SJCRH30 (cell line): ENCODE results near the gene SERPINA5. TPM values are rescaled to one million over a fixed set of nuclear protein-coding genes. Genes with fewer than 3 reads are reported as not detected.
"Not testable (repeated sequence)": the region's sequence is repeated elsewhere in the genome, so short reads cannot be mapped to it uniquely, and the experiment has no call there.

ENCODE experiments used
- DNase-seq, 2 experiments: peaks; one replicate each; pipeline ENCODE4 v3.0.0-alpha.2; 2015 to 2020
- H3K27ac ChIP-seq: fragments of 250-450 bp; sonication (Bioruptor Pico); 2 replicates; pipeline ENCODE4 v1.5.1; 2020; ENCODE audit warnings: mild to moderate bottlenecking, moderate library complexity
- H3K27me3 ChIP-seq: fragments of 250-450 bp; sonication (Bioruptor Pico); 2 replicates; pipeline ENCODE4 v1.5.1; 2020; ENCODE audit warnings: mild to moderate bottlenecking, moderate library complexity
- H3K36me3 ChIP-seq: fragments of 250-450 bp; sonication (Bioruptor Pico); 2 replicates; pipeline ENCODE4 v1.5.1; 2020; ENCODE audit warnings: mild to moderate bottlenecking, moderate library complexity
- H3K4me1 ChIP-seq: fragments of 250-450 bp; sonication (Bioruptor Pico); 2 replicates; pipeline ENCODE4 v1.5.1; 2020; ENCODE audit warnings: mild to moderate bottlenecking, moderate library complexity
- H3K4me3 ChIP-seq: fragments of 250-450 bp; sonication (Bioruptor Pico); 2 replicates; pipeline ENCODE4 v1.5.1; 2020; ENCODE audit warnings: mild to moderate bottlenecking, moderate library complexity
- H3K9me3 ChIP-seq: fragments of 250-450 bp; sonication (Bioruptor Pico); replicated peaks from 2 replicates; pipeline ENCODE4 v1.5.1; 2020; ENCODE audit warnings: mild to moderate bottlenecking, moderate library complexity
- total RNA-seq: library from RNA; depleted of rRNA; stranded (reverse); fragments of >200 nt; shearing (Covaris generic); gene quantifications from 2 replicates; pipeline ENCODE4 v1.2.3, GENCODE V29; 2014

Gene SERPINA5
- total RNA-seq, 1 experiment from 2014 or later = 0.14 TPM

DNA sequence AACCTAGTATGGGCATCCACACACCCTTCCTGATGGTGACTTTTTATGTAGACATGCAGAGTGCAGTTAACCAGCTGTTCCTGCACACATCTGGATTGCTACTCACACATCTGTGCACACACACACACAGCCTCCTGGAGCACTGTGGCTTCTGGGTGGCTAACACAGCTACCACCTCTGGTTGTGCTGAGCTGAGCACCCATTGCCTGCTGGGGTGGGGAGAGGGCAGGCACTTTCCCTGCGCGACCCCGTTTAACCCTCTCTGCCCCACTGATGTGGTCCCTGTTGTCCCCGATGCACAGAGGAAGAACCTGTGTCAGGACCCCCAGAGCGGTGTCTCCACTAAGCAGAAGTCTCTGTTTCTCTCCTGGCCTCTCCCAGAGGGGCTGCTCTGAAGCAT lies 16.6 kb downstream of the SERPINA5 start:
- no peak for DNase-seq

DNA sequence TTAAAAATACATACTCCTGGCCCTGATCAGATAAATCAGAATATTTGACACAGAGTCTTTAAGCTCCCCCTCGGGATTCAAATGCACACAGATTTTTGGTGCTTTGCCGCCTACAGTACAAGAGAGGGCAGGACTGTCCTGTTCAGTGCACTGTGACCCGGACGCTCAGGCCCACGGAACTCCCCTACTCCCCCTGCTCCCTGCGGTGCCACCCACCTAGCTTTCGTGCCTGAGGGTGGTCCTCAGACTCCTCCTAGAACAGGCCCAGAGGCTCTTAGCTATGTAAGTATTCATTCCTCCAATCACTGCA lies 17.2 kb downstream of the SERPINA5 start:
- Histone ChIP-seq H3K4me1 (peaks cover 6% of the 10 kb centered on the region; the same call in 1 of the 2 replicates), H3K4me3 (no peak overlapping the region), H3K36me3 (no peaks in the 10 kb centered on the region), H3K27ac (no peak overlapping the region), H3K9me3 (no peaks in the 10 kb centered on the region), H3K27me3 (no peaks in the 10 kb centered on the region)
- peak in 1 of 2 experiments; percentile 3 for DNase-seq

More for the DNA sequence above, 16.6 kb downstream of the SERPINA5 start:
- Histone ChIP-seq H3K4me3 (no peak overlapping the region), H3K27me3 (no peaks in the 10 kb centered on the region), H3K4me1 (peaks cover 6% of the 10 kb centered on the region; the same call in 1 of the 2 replicates), H3K36me3 (no peaks in the 10 kb centered on the region), H3K27ac (no peak overlapping the region), H3K9me3 (no peaks in the 10 kb centered on the region)

DNA sequence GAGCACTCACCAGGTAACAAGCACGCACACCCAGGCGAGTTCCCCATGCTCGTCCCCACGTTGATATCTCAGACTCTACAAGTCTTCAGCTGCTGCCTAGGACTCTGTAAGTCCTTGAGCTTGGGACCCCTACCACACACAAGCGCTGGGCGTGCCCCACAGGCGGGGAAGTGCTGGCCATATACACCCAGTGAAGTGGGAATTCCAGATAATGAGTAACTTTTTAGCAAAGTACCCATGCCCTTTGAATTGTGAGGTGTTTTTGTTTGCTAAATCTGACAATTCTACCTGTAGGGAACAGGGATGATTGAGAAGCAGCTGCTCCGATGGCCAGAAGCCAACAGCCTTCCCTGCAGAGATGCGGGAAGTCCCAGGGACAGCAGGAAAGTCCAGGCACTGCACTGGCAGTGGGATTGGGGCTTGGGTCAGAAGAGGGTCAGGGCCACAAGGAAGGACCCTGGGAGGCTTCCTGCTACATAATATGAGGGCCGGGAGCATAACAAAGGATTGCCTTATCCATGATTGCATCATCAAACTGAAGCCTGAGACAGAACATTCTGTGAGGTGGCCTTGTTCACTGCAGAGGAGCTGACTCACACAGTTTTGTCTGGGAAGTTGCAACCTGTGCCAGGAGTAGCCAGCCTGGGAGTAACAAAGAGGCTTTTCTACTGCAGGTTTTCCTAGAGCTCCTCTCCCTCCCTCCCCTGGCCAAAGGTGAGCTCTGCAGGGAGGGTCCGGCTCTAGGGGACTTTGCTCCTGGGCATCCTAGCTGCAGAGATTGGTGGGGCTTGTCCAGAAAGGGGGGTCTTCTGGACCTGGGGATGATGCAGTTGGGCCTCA lies 17.8 kb downstream of the SERPINA5 start:
- no peak overlapping the region for H3K4me3 ChIP-seq
- peaks cover 6% of the 10 kb centered on the region; the same call in 1 of the 2 replicates for H3K4me1 ChIP-seq
- H3K9me3 ChIP-seq = no peaks in the 10 kb centered on the region
- no peaks in the 10 kb centered on the region for H3K36me3 ChIP-seq
- H3K27ac ChIP-seq = peak overlapping the region; percentile 14; the same call in 1 of the 2 replicates
- no peaks in the 10 kb centered on the region for H3K27me3 ChIP-seq
- DNase-seq = peak; percentile 22 to 60

DNA sequence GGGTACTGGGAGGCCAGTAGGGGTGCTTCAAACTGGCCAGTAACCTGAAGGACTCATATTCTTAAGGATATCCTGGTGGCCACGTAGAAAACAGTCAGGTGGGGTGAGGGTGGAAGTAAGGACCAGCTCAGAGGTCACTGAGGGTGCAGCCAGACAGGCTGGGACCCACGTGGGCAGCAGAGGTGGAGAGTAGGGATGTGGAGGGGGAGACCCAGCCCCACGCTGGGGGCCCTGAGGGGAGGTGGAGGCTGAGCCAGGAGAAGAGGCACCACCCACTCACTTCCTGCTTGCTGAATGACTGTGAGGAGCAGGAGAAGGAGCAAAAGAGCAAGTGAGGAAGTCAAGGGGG lies 18.4 kb downstream of the SERPINA5 start:
- no peaks in the 10 kb centered on the region for H3K27me3 ChIP-seq
- no peak for DNase-seq
- no peaks in the 10 kb centered on the region for H3K9me3 ChIP-seq
- H3K4me3 ChIP-seq = no peak overlapping the region
- H3K27ac ChIP-seq = peak overlapping the region; percentile 14; the same call in 1 of the 2 replicates
- no peaks in the 10 kb centered on the region for H3K36me3 ChIP-seq
- H3K4me1 ChIP-seq = peaks cover 6% of the 10 kb centered on the region; the same call in 1 of the 2 replicates

DNA sequence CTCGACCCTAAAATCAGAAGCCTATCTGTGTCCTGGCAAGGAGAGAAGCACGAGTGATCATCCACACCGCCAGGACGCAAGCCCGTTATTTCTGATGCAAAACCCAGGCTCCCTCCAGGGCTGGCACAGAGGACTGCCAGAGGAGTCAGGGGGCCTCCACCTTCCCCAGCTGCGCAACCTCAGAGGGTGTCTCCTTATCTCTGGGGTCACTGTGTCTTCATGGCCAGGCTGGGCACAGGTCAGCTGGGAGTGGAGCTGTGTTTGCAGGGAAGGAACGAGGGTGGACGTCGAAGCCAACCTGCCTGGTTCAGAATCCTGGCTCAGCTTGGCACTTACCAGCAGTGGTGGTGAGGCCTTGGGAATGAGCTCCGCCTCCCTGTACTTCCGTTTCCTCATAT lies 18.9 kb downstream of the SERPINA5 start:
- DNase-seq = no peak
- Histone ChIP-seq H3K36me3 (no peaks in the 10 kb centered on the region), H3K4me3 (no peak overlapping the region), H3K27ac (no peak overlapping the region), H3K9me3 (no peaks in the 10 kb centered on the region), H3K27me3 (no peaks in the 10 kb centered on the region), H3K4me1 (peaks cover 6% of the 10 kb centered on the region; the same call in 1 of the 2 replicates)

DNA sequence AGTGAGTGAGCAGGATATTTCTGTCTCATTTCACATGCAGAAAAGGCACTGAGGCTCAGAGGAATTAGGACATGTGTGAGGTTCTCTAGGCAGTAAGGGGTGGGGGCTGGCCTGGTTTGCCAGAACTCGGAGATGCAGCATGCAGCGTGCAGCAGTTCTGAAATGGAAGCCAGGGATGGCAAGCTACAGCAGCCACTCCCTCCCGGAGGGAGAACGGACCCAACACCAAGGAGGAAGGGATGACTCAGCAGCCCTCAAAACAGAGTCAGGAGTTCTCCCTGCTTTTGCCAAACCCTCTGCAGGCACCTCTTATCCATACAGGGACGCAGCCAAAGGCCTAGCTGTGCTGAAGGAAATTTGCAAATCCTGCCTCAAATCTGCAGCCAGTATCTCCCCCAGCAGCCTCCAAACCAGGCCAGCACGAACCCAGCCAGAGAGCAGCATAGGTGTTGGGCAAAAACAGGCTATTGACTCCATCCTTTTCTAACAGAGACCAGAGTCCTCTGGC lies 20.7 kb downstream of the SERPINA5 start:
- DNase-seq = no peak
- Histone ChIP-seq H3K9me3 (no peaks in the 10 kb centered on the region), H3K4me1 (peaks cover 6% of the 10 kb centered on the region; the same call in 1 of the 2 replicates), H3K36me3 (no peaks in the 10 kb centered on the region), H3K27me3 (no peaks in the 10 kb centered on the region), H3K4me3 (no peak overlapping the region), H3K27ac (no peak overlapping the region)

DNA sequence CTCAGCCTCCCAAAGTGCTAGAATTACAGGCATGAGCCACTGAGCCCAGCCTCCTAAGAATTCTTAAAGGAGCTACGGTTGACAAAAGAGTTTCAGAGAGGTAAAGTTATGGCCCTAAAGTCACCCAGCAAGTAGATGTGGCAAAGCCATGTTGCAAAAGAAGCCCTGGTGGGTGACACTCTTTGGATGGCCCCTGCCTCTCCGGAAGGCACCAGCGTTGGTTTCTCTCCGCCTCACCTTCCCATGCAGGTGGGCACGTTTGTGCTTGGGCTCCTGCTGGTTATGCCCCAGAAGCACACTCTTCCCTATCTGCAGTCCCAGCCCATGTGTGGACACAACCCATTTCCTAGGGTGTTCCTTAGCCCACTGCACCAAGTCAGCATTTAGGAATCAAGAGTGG lies 21.5 kb downstream of the SERPINA5 start:
- no peaks in the 10 kb centered on the region for H3K27me3 ChIP-seq
- no peak for DNase-seq
- H3K27ac ChIP-seq = no peak overlapping the region
- no peak overlapping the region for H3K4me3 ChIP-seq
- H3K4me1 ChIP-seq = peaks cover 6% of the 10 kb centered on the region; the same call in 1 of the 2 replicates
- no peaks in the 10 kb centered on the region for H3K36me3 ChIP-seq
- H3K9me3 ChIP-seq = no peaks in the 10 kb centered on the region

DNA sequence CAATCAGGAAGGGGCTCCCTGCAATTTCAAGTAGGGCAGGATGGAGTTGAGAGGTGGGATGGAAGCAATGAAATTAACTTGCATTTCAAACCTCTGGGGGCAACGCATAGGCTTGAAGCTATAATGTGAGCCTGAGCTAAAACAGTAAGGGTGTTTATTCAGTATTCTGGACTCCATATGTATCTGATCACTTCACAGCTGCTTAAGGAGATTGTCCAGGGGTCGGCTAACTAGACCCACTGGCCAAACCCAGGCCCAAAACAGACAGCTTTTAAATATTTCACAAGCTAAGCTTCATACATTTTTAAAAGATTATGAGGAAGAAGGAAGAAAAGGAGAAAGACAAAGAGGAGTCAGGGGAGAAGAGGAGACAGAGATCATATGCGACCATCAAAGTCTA lies 24.1 kb downstream of the SERPINA5 start:
- Histone ChIP-seq H3K4me3 (no peak overlapping the region), H3K4me1 (no peaks in the 10 kb centered on the region), H3K36me3 (no peaks in the 10 kb centered on the region), H3K27ac (no peak overlapping the region), H3K9me3 (no peaks in the 10 kb centered on the region), H3K27me3 (no peaks in the 10 kb centered on the region)
- no peak for DNase-seq

DNA sequence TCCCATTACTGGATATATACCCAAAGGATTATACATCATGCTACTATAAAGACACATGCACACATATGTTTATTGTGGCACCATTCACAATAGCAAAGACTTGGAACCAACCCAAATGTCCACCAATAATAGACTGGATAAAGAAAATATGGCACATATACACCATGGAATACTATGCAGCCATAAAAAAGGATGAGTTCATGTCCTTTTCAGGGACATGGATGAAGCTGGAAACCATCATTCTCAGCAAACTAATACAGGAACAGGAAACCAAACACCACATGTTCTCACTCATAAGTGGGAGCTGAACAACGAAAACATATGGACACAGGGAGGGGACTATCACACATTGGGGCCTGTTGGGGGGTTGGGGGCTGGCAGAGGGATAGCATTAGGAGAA lies 27.7 kb downstream of the SERPINA5 start:
- DNase-seq, H3K9me3 ChIP-seq, H3K4me1 ChIP-seq, H3K27me3 ChIP-seq, H3K36me3 ChIP-seq, H3K27ac ChIP-seq, H3K4me3 ChIP-seq: not testable (repeated sequence)

DNA sequence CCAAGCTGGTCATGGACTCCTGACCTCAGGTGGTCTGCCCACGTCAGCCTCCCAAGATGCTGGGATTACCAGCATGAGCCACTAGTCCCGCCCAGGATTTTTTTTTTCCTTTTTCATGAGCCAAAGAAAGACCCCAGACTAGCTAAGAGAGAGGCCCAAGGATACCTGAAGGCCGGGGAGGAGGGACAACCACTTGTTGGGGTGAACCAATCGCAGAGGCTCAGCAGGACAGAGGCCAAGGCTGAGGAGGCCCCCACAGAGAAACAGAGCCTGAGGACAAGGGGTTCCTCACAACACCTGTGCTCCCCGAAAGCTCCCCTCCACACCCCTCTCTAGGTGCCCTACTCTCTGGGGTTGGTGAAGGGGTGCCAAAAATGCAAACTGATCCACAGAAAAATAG lies 30.0 kb downstream of the SERPINA5 start:
- DNase-seq = no peak
- Histone ChIP-seq H3K4me3 (no peak overlapping the region), H3K27me3 (no peaks in the 10 kb centered on the region), H3K36me3 (no peaks in the 10 kb centered on the region), H3K4me1 (no peaks in the 10 kb centered on the region), H3K27ac (no peak overlapping the region), H3K9me3 (no peaks in the 10 kb centered on the region)

DNA sequence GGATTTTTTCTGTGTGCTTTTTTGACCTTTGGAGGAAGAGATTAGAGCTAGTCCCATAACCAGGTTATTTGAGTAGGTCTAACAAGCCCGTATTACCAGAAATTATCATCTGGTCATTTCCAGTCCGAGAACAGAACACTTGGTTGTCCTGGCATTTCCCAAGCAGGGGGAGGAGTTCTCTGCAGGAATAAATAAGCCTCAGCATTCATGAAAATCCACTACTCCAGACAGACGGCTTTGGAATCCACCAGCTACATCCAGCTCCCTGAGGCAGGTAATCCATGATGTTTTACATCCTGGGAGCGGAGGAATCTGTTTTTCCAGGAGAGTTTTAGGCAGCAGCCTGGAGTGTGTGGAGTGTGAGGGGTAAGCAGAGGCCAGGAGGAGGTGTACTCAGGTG lies 30.9 kb downstream of the SERPINA5 start, which contains the start of gene SERPINA3:
TSS of gene SERPINA3 (plus strand) at position 218 of the 400 bp plus-strand sequence. CDS start 2,051 bp downstream, outside the sequence.
- no peaks in the 10 kb centered on the region for H3K9me3 ChIP-seq
- no peaks in the 10 kb centered on the region for H3K27me3 ChIP-seq
- H3K4me1 ChIP-seq = no peaks in the 10 kb centered on the region
- no peak within 1 kb of the TSS for H3K4me3 ChIP-seq
- no peaks in the 10 kb centered on the region for H3K36me3 ChIP-seq
- H3K27ac ChIP-seq = no peak within 1 kb of the TSS
- DNase-seq = no peak

DNA sequence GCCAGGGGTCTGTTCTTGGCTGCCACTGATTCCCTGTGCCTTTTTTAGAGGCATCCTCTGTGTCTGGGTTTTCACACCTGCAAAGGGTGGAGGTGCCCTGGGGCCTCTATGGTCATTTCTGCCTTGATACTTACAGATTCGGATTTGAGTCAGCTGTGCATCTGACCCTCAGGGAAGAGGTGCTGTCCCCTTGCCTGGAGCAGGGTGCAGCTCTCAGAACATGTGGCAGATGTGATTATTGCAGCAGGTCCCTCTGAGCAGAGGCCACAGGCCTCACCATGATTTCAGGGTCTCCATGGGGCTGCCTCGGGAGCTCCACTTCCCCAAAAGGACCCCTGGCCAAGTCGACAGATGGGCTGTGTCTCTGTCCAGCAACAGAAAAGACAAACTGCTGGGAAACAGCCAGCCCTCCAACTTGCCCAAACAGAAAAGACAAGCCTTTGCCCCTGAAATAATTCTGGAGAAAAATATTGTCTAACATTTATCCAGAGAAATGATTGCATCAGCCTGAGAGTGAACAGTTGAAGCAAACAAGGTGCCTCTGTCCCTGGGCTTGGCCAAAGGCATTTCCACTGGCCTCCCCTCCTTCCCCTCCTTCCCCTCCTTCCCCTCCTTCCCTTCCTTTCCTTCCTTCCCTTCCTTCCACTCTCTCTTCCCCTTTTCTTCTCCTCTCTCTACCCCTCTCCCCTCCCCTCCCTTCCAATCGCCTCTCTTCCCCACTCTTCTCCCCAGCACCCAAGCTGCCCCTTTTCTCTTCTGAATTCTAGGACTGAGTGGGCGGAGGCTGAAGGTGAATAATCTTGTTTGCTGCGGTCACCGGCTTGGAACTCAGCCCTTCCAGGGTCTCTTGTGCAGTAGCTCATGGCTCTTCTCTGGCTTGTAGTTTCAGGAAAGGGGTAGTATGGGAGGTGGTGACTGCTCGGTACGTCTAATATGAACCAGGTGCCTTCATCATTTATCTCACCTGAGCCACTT lies 31.6 kb downstream of the SERPINA5 start:
- no peak overlapping the region for H3K27ac ChIP-seq
- no peaks in the 10 kb centered on the region for H3K9me3 ChIP-seq
- no peak for DNase-seq

DNA sequence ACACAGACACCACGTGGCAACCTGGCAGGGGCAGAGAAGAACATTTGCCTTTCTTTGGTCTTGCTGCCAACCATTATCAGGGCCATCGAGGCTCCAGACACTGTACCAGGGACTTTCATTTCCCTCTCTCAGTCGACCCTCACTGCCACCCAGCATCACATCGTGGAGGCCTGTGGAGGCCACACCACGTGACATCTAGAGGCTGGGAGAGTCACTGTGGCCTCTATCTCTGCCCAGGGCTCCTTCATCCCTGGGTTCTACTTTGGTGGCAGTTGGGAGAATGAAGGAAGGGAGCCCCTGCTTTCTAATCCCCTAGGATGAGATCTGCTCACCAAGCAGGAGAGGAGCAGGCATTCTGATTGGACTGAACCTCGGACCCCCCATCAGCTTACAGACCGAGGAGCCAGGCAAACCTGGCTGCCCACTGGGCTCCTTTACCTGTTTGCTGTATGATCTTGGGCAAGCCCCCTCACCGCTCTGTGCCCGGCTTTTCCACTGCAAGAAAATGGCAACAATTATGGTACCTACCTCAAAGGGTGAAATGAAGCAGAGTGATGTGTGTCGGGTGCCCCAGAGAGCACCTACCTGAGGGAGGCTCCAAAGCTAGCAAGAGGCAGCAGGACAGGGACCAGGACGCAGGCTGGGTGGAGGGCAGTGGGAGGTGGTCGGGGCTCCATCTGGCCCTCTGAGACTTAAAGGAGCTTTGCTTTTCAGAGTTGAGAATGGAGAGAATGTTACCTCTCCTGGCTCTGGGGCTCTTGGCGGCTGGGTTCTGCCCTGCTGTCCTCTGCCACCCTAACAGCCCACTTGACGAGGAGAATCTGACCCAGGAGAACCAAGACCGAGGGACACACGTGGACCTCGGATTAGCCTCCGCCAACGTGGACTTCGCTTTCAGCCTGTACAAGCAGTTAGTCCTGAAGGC lies 32.8 kb downstream of the SERPINA5 start:
- no peak overlapping the region for H3K27ac ChIP-seq
- no peak overlapping the region for H3K4me3 ChIP-seq
- H3K27me3 ChIP-seq = no peaks in the 10 kb centered on the region
- no peaks in the 10 kb centered on the region for H3K36me3 ChIP-seq
- H3K4me1 ChIP-seq = no peaks in the 10 kb centered on the region
- no peak for DNase-seq
- peaks cover 3% of the 10 kb centered on the region; the same call in 1 of the 2 replicates for H3K9me3 ChIP-seq

More for the DNA sequence above, 31.6 kb downstream of the SERPINA5 start:
- Histone ChIP-seq H3K4me3 (no peak overlapping the region), H3K27me3 (no peaks in the 10 kb centered on the region), H3K36me3 (no peaks in the 10 kb centered on the region), H3K4me1 (no peaks in the 10 kb centered on the region)

DNA sequence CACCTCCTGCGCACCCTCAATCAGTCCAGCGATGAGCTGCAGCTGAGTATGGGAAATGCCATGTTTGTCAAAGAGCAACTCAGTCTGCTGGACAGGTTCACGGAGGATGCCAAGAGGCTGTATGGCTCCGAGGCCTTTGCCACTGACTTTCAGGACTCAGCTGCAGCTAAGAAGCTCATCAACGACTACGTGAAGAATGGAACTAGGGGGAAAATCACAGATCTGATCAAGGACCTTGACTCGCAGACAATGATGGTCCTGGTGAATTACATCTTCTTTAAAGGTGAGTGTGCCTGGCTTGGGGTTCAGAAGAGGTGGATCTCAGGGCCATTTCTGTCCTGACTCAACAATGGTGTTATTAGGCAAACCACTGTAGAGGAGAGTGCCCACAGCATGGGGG lies 33.6 kb downstream of the SERPINA5 start:
- Histone ChIP-seq H3K36me3 (no peaks in the 10 kb centered on the region), H3K4me1 (no peaks in the 10 kb centered on the region), H3K27me3 (no peaks in the 10 kb centered on the region), H3K27ac (no peak overlapping the region), H3K9me3 (peaks cover 3% of the 10 kb centered on the region; the same call in 1 of the 2 replicates), H3K4me3 (no peak overlapping the region)
- DNase-seq = no peak
